Right lobe of liver (tissue), 6 donors: Measurements from ENCODE around the gene EZR. TPM values are rescaled to one million over a fixed set of nuclear protein-coding genes. Genes with fewer than 3 reads are reported as not detected.

ENCODE experiments used
- ATAC-seq, 4 donors: fragments of 200-7000 bp; cut with Tn5 transposase; one replicate each; pipeline ENCODE4 v1.9.1; 2020; ENCODE audit warnings: mild to moderate bottlenecking in 4 of 4, moderate library complexity in 4 of 4
- DNase-seq, 3 donors: peaks; one replicate each; pipeline ENCODE4 v3.0.0-alpha.2; 2020
- H3K27ac ChIP-seq, 3 donors: fragments of 200-600 bp; one replicate each; pipeline ENCODE4 v1.8.0; 2022
- H3K27me3 ChIP-seq, 2 donors: fragments of 200-600 bp; one replicate each; pipeline ENCODE4 v1.8.0; 2022
- H3K36me3 ChIP-seq, 4 donors: fragments of 200-600 bp; sonication (generic) in 1 of 4; one replicate each; pipeline versions ENCODE4 v1.5.1 to v1.8.0; 2017 to 2022; ENCODE audit warnings: control low read depth in 1 of 4
- H3K4me1 ChIP-seq, 4 donors: fragments of 200-600 bp; sonication (generic) in 1 of 4; one replicate each; pipeline versions ENCODE4 v1.5.1 to v1.8.0; 2017 to 2022; ENCODE audit warnings: control low read depth in 1 of 4
- H3K4me3 ChIP-seq, 3 donors: fragments of 200-600 bp; one replicate each; pipeline ENCODE4 v1.8.0; 2022
- H3K9me3 ChIP-seq, 4 donors: fragments of 200-600 bp; sonication (generic) in 1 of 4; one replicate each; pipeline versions ENCODE4 v1.5.1 to v1.8.0; 2017 to 2022; ENCODE audit warnings: control low read depth in 1 of 4
- POLR2A ChIP-seq: fragments of 450-650 bp; IDR thresholded peaks from one replicate; pipeline ENCODE4 v1.6.1; 2017; ENCODE audit warnings: antibody characterized with exemption, mild to moderate bottlenecking
- WGBS: methylation state at CpG from one replicate; pipeline ENCODE4 v1.1.6; 2018; ENCODE audit warnings: low coverage, low lambda C conversion rate; ENCODE audit not compliant: insufficient coverage; ENCODE audit errors: missing lambda C conversion rate; 5-methylcytosine and 5-hydroxymethylcytosine counted together
- intact Hi-C, 2 donors: fragments of 100-400 bp; cut with DNase I; formaldehyde crosslinking; loops; one replicate each; pipeline versions ENCODE4 v1.11.2 to v1.14.1; 2022
- total RNA-seq, 6 experiments: library from RNA; depleted of rRNA in 2 of 6; stranded (reverse); fragments of >200 nt in 2 of 6; fragmentation: NEBNext Ultra II Directional in 3 of 6; extraction: Animal tissue kit (Norgen Biotek cat#: 25700) in 3 of 6; gene quantifications; one replicate each; pipeline versions ENCODE4 v1.1.0 to v1.2.4, GENCODE V29; 2016 to 2023
- TF ChIP-seq, protein P1 (sequence below), 4 donors: fragments of 200-600 bp in 3 of 4; fragments of 450-650 bp in 1 of 4; IDR thresholded peaks; one replicate each; pipeline versions ENCODE4 v1.5.1 to v1.8.0; 2016 to 2022; ENCODE audit warnings: antibody characterized with exemption in 4 of 4, mild to moderate bottlenecking in 2 of 4
- donor health status: DM: no; HTN: yes; CAD: no.
- donor health status: DM: no; HTN: no; CAD: no.
- donor health status: DM: no; HTN: no; CAD: no.
- donor health status: DM: no; HTN: yes; CAD: no.
- donor health status: DM: no; HTN: yes; CAD: no.

The EZR gene
- total RNA-seq, 6 experiments from 2014 or later: 26.4 to 161 (median 35.9) TPM

DNA sequence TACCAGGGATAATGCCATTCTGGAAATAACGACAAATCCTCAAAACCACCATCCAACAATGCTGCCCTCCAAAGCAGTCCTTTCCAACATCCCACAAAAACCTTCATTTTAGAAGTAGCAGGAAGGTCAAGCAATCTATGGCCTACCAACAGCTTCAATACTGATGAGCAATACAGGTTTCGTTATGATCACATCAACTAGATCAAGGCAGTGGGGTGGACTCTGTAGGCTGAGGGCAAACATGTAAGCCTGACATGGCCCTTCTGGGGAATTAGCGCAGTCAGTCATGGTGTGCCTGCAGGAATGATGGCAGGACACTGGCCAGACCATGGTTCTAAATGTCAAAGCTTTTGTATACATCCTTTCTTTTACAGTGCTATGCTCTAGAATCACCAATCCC lies 41.7 kb downstream of the EZR start:
- H3K27ac ChIP-seq: no peak overlapping the region
- TF ChIP-seq POLR2A: no peak
- TF ChIP-seq, protein P1, sequence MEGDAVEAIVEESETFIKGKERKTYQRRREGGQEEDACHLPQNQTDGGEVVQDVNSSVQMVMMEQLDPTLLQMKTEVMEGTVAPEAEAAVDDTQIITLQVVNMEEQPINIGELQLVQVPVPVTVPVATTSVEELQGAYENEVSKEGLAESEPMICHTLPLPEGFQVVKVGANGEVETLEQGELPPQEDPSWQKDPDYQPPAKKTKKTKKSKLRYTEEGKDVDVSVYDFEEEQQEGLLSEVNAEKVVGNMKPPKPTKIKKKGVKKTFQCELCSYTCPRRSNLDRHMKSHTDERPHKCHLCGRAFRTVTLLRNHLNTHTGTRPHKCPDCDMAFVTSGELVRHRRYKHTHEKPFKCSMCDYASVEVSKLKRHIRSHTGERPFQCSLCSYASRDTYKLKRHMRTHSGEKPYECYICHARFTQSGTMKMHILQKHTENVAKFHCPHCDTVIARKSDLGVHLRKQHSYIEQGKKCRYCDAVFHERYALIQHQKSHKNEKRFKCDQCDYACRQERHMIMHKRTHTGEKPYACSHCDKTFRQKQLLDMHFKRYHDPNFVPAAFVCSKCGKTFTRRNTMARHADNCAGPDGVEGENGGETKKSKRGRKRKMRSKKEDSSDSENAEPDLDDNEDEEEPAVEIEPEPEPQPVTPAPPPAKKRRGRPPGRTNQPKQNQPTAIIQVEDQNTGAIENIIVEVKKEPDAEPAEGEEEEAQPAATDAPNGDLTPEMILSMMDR (IDR thresholded peaks at IDR 0.05): no peak
- WGBS: 92% methylated on average over 3 of the region's 3 CpGs
- peaks cover 0 to 15% (median 0%) of the 10 kb centered on the region in 4 donors for H3K4me1 ChIP-seq
- H3K36me3 ChIP-seq: peaks cover 3 to 74% (median 31%) of the 10 kb centered on the region in 4 donors
- no peaks in the 10 kb centered on the region for H3K27me3 ChIP-seq
- intact Hi-C loops: no loop called here
- no peaks in the 10 kb centered on the region for H3K9me3 ChIP-seq
- ATAC-seq: no peak
- H3K4me3 ChIP-seq: no peak overlapping the region
- no peak for DNase-seq

DNA sequence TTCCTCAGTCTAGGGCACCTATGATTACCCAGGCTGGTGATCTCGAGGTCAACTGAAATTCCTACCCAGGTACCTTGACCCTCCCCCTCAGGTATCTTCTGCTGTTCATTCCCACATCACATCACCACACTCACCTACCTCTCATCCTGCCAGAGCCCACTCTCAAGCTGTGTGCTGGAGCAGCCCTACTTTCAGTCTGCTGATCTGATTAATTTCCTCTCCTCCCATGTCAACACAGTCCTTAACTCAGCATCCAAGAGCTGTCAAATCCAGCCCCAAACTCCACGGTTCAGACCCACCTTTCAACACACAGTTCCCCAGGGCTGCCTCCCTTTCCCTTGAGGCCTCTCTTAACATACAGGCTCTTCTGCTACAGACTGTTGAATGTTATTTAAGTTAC lies 42.4 kb downstream of the EZR start:
- Histone ChIP-seq H3K4me3 (no peak overlapping the region), H3K27me3 (no peaks in the 10 kb centered on the region), H3K27ac (no peak overlapping the region), H3K36me3 (peaks cover 0 to 74% (median 32%) of the 10 kb centered on the region in 4 donors), H3K4me1 (peaks cover 0 to 8% (median 0%) of the 10 kb centered on the region in 4 donors), H3K9me3 (no peaks in the 10 kb centered on the region)
- ATAC-seq: no peak
- TF ChIP-seq, protein P1 (IDR thresholded peaks at IDR 0.05): no peak
- no peak for TF ChIP-seq POLR2A
- DNase-seq: no peak
- 100% methylated on average over 2 of the region's 2 CpGs for WGBS
- intact Hi-C loops: no loop called here

DNA sequence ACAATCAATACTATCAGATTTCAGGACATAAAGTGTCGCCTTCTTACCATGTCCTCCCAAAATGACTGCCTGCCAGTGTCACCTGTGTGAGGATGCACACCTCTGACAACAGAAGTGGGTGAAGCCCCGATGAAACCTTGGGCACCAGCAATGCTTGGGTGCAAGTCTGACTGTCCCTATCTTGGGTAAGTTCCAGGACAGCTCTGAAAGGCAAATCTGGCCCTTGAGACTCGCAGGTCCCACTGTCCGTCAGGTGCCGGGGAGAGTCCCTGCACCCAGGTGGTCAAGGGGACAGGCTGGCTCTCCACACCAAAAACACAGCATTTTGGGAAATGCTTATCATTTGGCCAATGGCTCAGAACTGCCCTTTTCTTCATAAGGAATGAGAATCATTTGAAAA lies 43.3 kb downstream of the EZR start:
- no peaks in the 10 kb centered on the region for H3K27me3 ChIP-seq
- peaks cover 0 to 3% (median 0%) of the 10 kb centered on the region in 4 donors for H3K4me1 ChIP-seq
- no peak for TF ChIP-seq POLR2A
- TF ChIP-seq, protein P1 (IDR thresholded peaks at IDR 0.05): no peak
- DNase-seq (no peak), ATAC-seq (no peak)
- H3K27ac ChIP-seq: no peak overlapping the region
- peaks cover 0 to 82% (median 32%) of the 10 kb centered on the region in 4 donors for H3K36me3 ChIP-seq
- no CpG with 5 or more reads among the region's 5 CpGs for WGBS
- H3K9me3 ChIP-seq: no peaks in the 10 kb centered on the region
- intact Hi-C loops: no loop called here
- H3K4me3 ChIP-seq: no peak overlapping the region

DNA sequence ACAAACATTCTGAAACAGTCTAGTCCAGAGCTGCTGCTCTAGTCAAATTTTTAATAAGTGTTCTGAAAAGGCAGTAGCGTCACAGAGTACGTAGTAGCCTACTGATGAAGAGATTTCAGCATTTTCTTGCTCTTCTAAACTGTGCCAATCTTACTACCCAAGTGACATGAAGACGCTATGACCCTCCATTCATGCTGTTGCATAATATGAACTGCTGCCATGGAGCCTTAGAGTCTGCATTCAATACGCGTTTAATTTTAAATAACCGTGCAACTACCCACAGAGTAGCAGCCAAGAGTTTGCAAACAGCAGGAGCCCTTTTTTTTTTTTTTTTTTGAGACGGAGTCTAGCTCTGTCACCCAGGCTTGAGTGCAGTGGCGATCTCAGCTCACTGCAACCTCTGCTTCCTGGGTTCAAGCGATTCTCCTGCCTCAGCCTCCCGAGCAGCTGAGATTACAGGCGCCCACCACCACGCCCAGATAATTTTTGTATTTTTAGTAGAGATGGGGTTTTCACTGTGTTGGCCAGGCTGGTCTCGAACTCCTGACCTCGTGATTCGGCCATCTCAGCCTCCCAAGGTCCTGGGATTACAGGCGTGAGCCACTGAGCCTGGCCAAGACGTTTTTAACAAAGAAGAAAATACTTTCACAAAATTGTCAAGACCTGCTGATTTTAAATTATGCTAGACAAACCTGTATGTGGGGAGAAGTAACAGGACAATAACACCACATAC lies 44.3 kb downstream of the EZR start:
- Histone ChIP-seq H3K9me3 (no peaks in the 10 kb centered on the region), H3K27ac (no peak overlapping the region), H3K4me1 (no peaks in the 10 kb centered on the region), H3K36me3 (peaks cover 0 to 83% (median 41%) of the 10 kb centered on the region in 4 donors), H3K27me3 (no peaks in the 10 kb centered on the region), H3K4me3 (no peak overlapping the region)
- intact Hi-C loops: no loop called here
- WGBS: 91% methylated on average over 17 of the region's 17 CpGs
- ATAC-seq: no peak
- no peak for DNase-seq
- TF ChIP-seq, protein P1 (IDR thresholded peaks at IDR 0.05): no peak
- no peak for TF ChIP-seq POLR2A
